Epithelial cell of alveolus of lung (primary cell): ENCODE results near the gene ANKRD49. TPM values are rescaled to one million over a fixed set of nuclear protein-coding genes. Genes with fewer than 3 reads are reported as not detected.

Experiments used
- total RNA-seq: library from RNA; depleted of rRNA; stranded (reverse); fragments of >200 nt; gene quantifications from 2 replicates; pipeline ENCODE4 v1.2.1, GENCODE V29; 2015

Gene ANKRD49
- total RNA-seq = 6.3 and 13.3 TPM in 2 replicates

DNA sequence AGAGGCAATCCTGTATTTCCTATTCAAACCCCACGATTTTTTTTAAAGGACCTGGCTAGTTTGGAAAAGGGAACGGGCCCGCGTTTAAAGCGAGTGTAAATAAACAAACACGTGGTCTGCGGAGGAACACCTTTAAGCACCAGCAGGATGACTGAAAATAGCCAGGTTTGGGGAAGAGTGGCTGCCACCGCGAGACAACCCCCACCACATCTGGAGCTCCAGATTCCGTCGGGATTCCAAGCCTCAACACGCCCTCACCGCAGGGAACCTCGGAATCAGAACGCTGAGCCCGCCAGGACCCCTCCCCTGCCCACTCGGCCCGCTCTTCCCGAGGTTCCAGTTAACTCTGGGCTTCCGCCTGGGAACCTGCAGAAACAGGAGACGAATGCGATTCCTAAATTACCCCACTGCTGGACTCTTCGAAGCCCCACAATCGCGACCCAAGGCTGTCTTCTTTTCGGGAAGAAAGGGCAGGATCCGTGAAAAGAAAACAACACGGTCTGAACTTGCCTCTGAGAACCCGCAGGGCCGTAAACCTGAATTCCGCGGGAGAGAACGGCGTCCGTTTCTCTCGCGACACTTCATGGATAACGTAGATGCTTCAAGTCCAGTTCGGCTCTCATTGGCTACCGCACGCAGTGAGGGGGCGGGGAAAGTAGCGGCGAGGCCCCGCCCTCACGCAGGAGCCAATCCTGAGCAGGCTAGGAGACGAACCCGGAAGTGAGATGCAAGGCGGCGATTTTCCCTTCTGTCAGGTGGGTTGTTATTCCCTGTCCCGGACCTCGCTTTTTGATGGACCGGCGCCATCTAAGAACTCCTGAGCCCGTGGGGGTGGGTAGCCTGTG, at the start of gene ANKRD49, which contains the start of gene MRE11:
ANKRD49 (plus strand) TSS at position 704 of the 845 bp plus-strand sequence. CDS start 2,710 bp downstream, outside the sequence.
MRE11 (minus strand) TSS at position 564 of the 845 bp plus-strand sequence. CDS start 1,043 bp downstream, outside the sequence.

GRCh38 chr11:94511932-94512781, 18.4 kb downstream of the ANKRD49 start, which contains the start of gene C11orf97:
TSS of gene C11orf97 (plus strand) at chr11:94512461. CDS start at chr11:94512529, 68 bp downstream.

GRCh38 chr11:94543695-94544645, 50.2 kb downstream of the ANKRD49 start, which contains the start of gene FUT4:
TSS of gene FUT4 (plus strand) at chr11:94543921. CDS start at chr11:94544134, 213 bp downstream.

Other genes starting within 250 kb of the ANKRD49 start
- gene IZUMO1R, start 189.4 kb upstream of the ANKRD49 start, total RNA-seq = not detected in 2 replicates
- gene GPR83, start 92.6 kb upstream of the ANKRD49 start, total RNA-seq = under 0.01 TPM in 1 of 2 replicates, not detected in the other
- 8.5 and 9.2 TPM in 2 replicates for gene MRE11, start 140 bp upstream of the ANKRD49 start, total RNA-seq
- not detected in 2 replicates for gene C11orf97, start 18.5 kb downstream of the ANKRD49 start, total RNA-seq
- gene FUT4, start 49.9 kb downstream of the ANKRD49 start, total RNA-seq = 3.8 and 7.8 TPM in 2 replicates
- 0.26 and 1.4 TPM in 2 replicates for gene PIWIL4, start 73.4 kb downstream of the ANKRD49 start, total RNA-seq